KMS-11 (cell line): ENCODE measurements around the gene BLVRA.

Experiments
- H2AFZ ChIP-seq: fragments of 200-600 bp; sonication (generic); 2 replicates; pipeline ENCODE4 v1.6.1; 2016; ENCODE audit warnings: antibody characterized with exemption, mixed run types, low read depth
- H3K27ac ChIP-seq: fragments of 200-600 bp; sonication (generic); 2 replicates; pipeline ENCODE4 v1.6.1; 2016; ENCODE audit warnings: mild to moderate bottlenecking, mixed run types
- H3K27me3 ChIP-seq: fragments of 200-600 bp; sonication (generic); 2 replicates; pipeline ENCODE4 v1.6.1; 2017; ENCODE audit warnings: mild to moderate bottlenecking, low read depth, mixed run types, moderate library complexity; ENCODE audit not compliant: insufficient read depth
- H3K36me3 ChIP-seq: fragments of 200-600 bp; sonication (generic); 2 replicates; pipeline ENCODE4 v1.6.1; 2017; ENCODE audit warnings: mild to moderate bottlenecking, mixed run types; ENCODE audit not compliant: insufficient read depth
- H3K4me1 ChIP-seq: fragments of 200-600 bp; sonication (generic); 2 replicates; pipeline ENCODE4 v1.6.1; 2016; ENCODE audit warnings: mild to moderate bottlenecking, low read depth, mixed run types; ENCODE audit not compliant: poor library complexity, severe bottlenecking
- H3K4me2 ChIP-seq: fragments of 200-600 bp; sonication (generic); 2 replicates; pipeline ENCODE4 v1.7.0; 2016; ENCODE audit warnings: mild to moderate bottlenecking, mixed run types
- H3K4me3 ChIP-seq: fragments of 200-600 bp; sonication (generic); IDR thresholded peaks from 2 replicates; pipeline ENCODE4 v1.6.1; 2017; ENCODE audit warnings: low read depth, low read length, mixed read lengths; ENCODE audit not compliant: insufficient read depth
- H3K79me2 ChIP-seq: fragments of 200-600 bp; sonication (generic); 2 replicates; pipeline ENCODE4 v1.6.1; 2016; ENCODE audit warnings: low read depth, mixed run types; ENCODE audit not compliant: insufficient read depth
- H3K9ac ChIP-seq: fragments of 200-600 bp; sonication (generic); 2 replicates; pipeline ENCODE4 v1.6.1; 2016; ENCODE audit warnings: mild to moderate bottlenecking, mixed run types
- H4K20me1 ChIP-seq: fragments of 200-600 bp; sonication (generic); 2 replicates; pipeline ENCODE4 v1.6.1; 2016; ENCODE audit warnings: mild to moderate bottlenecking, mixed run types; ENCODE audit not compliant: insufficient read depth
- CTCF ChIP-seq: fragments of 200-600 bp; sonication (generic); conservative IDR thresholded peaks from 2 replicates; pipeline ENCODE4 v1.6.1; 2017; ENCODE audit warnings: low read depth, mild to moderate bottlenecking, antibody characterized with exemption, low read length, moderate library complexity, mixed read lengths

Gene BLVRA

GRCh38 chr7:43792471-43793150 is 34.1 kb downstream of the BLVRA start:
- no peak overlapping the region for H3K4me2 ChIP-seq
- H3K79me2 ChIP-seq: no peaks in the 10 kb centered on the region
- TF ChIP-seq CTCF: no peak
- no peak overlapping the region for H3K9ac ChIP-seq
- H3K36me3 ChIP-seq: no peaks in the 10 kb centered on the region; the same call in 1 of the 2 replicates
- no peaks in the 10 kb centered on the region for H3K27me3 ChIP-seq
- H3K4me3 ChIP-seq: no peak overlapping the region
- H4K20me1 ChIP-seq: no peaks in the 10 kb centered on the region
- H3K4me1 ChIP-seq: no peaks in the 10 kb centered on the region
- H3K27ac ChIP-seq: no peak overlapping the region
- no peak overlapping the region for H2AFZ ChIP-seq

GRCh38 chr7:43799605-43800004 is 41.1 kb downstream of the BLVRA start:
- no peaks in the 10 kb centered on the region for H4K20me1 ChIP-seq
- no peaks in the 10 kb centered on the region for H3K36me3 ChIP-seq
- no peak overlapping the region for H3K4me2 ChIP-seq
- no peak overlapping the region for H3K27ac ChIP-seq
- no peak overlapping the region for H3K4me3 ChIP-seq
- H3K79me2 ChIP-seq: no peaks in the 10 kb centered on the region
- TF ChIP-seq CTCF: no peak
- no peak overlapping the region for H2AFZ ChIP-seq
- H3K4me1 ChIP-seq: peaks cover 6% of the 10 kb centered on the region
- no peak overlapping the region for H3K9ac ChIP-seq
- H3K27me3 ChIP-seq: no peaks in the 10 kb centered on the region

GRCh38 chr7:43803865-43804264 is 45.4 kb downstream of the BLVRA start:
- Histone ChIP-seq H4K20me1 (no peaks in the 10 kb centered on the region), H3K4me3 (no peak overlapping the region), H3K4me2 (no peak overlapping the region), H3K27me3 (no peaks in the 10 kb centered on the region), H3K27ac (no peak overlapping the region), H3K36me3 (no peaks in the 10 kb centered on the region), H3K79me2 (no peaks in the 10 kb centered on the region), H3K9ac (no peak overlapping the region), H3K4me1 (peaks cover 9% of the 10 kb centered on the region), H2AFZ (no peak overlapping the region)
- TF ChIP-seq CTCF: no peak

- Histone ChIP-seq H3K4me2 (no peak overlapping the region), H2AFZ (no peak overlapping the region), H3K4me3 (no peak overlapping the region), H4K20me1 (no peaks in the 10 kb centered on the region), H3K4me1 (peaks cover 18% of the 10 kb centered on the region), H3K27ac (no peak overlapping the region), H3K36me3 (no peaks in the 10 kb centered on the region), H3K9ac (no peak overlapping the region), H3K27me3 (no peaks in the 10 kb centered on the region), H3K79me2 (no peaks in the 10 kb centered on the region)
- TF ChIP-seq CTCF: no peak
Measured at GRCh38 chr7:43808410-43808809, 49.9 kb downstream of the BLVRA start.
